ENCODE measurements around the gene STK31.
A peak's percentile ranks its signal among the peaks of the same experiment; 100 is the strongest.
"Not testable (repeated sequence)": the region's sequence is repeated elsewhere in the genome, so short reads cannot be mapped to it uniquely, and the experiment has no call there.

The STK31 gene, protein sequence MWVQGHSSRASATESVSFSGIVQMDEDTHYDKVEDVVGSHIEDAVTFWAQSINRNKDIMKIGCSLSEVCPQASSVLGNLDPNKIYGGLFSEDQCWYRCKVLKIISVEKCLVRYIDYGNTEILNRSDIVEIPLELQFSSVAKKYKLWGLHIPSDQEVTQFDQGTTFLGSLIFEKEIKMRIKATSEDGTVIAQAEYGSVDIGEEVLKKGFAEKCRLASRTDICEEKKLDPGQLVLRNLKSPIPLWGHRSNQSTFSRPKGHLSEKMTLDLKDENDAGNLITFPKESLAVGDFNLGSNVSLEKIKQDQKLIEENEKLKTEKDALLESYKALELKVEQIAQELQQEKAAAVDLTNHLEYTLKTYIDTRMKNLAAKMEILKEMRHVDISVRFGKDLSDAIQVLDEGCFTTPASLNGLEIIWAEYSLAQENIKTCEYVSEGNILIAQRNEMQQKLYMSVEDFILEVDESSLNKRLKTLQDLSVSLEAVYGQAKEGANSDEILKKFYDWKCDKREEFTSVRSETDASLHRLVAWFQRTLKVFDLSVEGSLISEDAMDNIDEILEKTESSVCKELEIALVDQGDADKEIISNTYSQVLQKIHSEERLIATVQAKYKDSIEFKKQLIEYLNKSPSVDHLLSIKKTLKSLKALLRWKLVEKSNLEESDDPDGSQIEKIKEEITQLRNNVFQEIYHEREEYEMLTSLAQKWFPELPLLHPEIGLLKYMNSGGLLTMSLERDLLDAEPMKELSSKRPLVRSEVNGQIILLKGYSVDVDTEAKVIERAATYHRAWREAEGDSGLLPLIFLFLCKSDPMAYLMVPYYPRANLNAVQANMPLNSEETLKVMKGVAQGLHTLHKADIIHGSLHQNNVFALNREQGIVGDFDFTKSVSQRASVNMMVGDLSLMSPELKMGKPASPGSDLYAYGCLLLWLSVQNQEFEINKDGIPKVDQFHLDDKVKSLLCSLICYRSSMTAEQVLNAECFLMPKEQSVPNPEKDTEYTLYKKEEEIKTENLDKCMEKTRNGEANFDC

DNA sequence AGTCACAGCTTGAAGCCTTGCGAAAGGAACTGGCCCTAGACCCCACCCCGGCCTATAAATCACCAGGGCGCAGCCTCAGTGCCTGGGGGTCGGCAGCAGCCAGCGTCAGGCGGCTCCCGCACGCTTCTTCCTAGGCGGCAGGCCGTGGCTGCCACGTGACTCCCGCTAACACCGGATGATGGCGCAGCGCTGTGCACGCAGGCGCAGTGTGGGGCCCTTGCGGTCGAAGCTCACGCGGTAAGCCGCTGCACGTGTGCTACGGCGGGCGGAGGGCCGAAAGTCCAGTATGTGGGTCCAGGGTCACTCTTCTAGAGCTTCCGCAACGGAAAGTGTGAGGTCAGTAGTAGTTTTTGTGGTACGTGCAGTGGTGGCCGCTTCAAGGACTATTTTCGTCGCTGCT lies at the start of gene STK31:
Gene STK31 (plus strand): TSS at position 220 of the 400 bp plus-strand sequence. CDS start 67 bp downstream, at position 287.
- no peak for DNase-seq

DNA sequence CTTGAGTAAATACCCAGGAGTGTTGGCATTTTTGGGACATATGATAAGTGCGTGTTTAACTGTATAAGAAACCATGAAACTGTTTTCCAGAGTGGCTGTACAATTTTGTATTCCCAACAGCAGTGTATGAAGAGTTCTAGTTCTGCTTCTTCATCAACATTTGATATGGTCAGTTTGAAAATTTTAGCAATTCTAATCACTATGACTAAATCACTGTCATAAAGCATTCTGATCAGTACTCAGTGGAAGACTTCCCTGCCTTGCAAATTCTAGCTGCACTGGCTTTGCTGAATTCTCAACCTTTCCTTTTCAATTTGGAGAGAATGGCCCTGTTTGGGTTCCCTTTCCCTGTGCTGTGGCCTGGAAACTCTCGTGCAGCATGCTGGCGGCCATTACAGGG lies 48.6 kb upstream of the STK31 start:
- DNase-seq, result no peak

DNA sequence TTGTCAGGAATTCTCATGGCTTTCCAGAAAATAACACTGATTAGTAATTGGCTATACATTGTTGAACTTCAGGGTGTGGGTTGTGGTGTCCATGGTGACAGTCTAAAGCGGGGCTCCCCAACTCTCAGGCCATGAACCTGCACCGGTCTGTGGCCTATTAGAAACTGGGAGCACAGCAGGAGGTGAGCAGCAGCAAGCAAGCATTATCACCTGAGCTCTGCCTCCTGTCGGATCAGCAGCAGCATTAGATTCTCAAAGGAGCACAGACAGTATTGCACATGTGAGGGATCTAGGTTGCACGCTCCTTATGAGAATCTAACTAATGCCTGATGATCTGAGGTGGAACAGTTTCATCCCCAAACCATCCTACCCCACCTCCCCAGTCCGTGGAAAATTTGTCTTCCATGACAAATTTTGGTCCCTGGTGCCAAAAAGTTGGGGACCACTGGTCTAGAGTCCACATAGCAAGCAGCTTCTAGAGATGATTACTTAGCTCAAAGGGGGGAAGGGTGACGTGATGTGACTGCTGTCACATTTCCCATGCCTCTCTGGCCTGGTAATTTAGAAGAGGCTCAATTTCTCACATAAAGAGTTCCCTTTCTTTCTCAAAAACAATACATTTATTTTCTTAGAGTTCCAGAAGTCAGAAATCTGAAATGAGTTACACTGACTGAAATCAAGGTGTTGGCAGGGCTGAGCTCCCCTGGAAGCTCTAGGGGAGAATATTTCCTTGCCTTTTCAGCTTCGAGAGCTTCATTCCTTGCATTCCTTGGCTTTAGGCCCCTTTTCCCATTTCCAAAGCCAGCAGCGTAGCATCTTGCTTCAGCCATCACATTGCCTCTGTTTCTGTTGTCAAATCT lies 47.7 kb upstream of the STK31 start:
- no peak for DNase-seq

DNA sequence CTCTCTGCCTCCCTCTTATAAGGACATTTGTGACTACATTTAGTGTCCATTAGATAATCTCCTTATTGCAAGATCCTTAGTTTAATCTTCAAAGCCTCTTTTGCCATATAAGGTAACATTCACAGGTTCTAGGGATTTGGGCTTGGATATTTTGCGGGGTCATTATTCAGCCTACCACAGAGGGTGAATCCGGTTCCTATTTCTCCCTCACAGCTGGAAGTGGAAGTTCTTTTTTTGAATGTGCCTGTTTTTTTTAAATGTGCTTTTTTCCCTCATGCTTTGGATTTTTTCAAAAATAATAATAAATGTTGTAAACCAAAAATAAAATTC lies 47.1 kb upstream of the STK31 start:
- no peak for DNase-seq

DNA sequence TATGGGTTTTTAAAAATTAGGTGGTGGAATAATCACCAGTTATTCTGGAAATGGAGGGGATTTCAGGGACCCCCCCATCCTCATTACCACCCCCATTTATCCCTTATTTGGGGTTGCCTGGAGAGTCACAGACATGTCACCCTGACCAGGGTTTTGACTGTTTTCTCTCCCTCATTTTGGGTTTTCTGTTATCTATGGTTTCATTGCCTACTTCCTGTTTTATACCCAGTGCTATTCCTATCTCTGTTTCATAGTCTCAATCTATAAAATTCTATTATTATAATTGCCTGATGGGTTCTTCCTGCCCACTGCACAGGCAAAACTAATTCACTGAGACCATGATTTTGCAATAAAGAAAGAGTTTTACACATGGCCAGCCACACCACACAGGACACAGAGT lies 45.9 kb upstream of the STK31 start:
- DNase-seq, result no peak

DNA sequence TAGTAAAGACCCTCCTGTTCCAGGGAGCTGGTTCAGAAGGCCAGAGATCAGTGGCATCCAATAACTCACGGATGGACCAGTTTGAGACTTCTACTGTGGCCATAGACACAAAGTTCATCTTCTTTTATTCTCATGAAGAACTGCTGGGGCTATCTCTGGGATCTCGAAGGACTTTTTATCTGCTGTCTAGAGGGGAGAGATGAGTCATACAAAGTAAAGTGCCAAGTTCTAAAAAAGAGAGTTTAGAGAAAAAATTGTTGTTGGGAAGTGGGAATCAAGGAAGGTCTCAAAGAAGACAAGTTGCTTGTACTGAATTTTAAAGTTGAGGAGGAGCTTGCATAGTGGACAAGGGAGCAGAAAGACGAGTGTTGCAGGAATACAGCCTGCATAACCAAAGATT lies 38.0 kb upstream of the STK31 start:
- DNase-seq, result no peak

DNA sequence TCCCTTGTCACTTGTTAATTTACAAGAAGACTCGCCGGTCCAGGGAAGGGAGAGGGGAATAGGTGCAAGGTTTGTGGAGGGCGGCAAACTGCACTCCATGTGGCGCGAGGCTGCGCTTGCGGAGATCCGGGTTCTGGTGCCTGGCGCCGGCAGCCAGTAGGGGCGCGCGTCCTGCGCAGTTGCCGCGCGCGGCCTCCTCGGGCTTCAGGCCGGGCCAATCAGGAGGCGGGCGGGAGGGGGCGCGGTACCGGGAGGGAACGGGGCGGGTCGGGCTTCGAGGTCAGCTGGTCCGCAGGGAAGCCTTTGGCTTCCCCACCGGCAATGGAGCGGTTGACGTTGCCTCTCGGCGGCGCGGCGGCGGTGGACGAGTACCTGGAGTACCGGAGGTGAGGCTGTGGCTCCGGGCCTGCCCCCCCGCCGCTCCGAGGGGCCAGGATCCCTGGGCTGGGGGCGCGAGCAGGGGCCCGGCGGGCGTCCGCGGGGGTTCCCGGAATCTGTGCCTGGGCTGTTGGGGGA lies 30.1 kb upstream of the STK31 start, which contains the start of gene FAM221A:
Gene FAM221A (plus strand): TSS at position 302 of the 516 bp plus-strand sequence. CDS start 20 bp downstream, at position 322.
- DNase-seq, result no peak

DNA sequence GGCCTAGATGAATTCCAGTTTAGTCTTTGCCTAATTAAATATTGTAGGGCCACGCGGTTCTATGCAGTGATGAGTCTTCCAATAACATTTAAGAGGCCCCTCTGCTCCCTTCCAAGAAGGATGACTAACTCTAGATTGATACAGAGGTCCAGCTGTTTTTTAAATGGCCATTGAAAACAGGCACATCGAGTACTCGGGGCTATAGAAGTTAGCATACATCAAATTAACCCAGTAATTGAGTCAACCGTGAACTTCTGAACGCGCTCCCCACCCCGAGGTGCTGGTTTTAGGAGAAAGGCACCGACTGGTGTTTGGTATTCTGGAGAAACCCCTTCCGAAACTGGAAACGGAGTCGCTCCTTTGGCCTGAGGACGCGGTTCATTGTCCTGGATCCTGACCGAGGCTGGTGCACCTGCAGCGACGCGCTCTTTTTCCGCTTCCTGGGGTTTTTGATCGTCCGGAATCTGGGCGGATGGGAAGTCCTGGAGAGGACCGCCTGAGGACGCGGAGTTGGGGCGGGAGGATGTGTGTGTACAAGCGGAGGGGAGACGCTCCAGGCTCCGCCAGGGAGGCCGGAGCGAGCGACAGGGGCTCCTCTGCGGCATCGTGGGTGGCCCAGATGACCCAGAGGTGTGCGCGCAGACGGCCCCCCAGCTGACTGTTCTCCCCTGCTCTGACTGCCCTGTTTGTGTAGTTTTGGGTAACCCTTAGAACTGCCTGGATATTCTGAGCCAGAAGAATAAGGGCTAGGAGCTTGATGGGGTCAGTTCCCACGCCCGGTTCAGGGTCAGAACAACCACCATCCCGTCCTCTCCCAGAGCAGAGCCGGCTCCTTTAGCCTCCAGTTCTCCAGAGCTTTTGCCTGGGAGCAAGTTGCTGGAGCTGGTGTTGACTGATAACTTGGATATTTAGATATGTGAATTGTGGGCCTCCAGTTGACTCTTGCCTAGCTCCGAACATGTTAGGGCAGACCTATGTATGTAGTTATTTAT lies 29.3 kb upstream of the STK31 start:
- no peak for DNase-seq

DNA sequence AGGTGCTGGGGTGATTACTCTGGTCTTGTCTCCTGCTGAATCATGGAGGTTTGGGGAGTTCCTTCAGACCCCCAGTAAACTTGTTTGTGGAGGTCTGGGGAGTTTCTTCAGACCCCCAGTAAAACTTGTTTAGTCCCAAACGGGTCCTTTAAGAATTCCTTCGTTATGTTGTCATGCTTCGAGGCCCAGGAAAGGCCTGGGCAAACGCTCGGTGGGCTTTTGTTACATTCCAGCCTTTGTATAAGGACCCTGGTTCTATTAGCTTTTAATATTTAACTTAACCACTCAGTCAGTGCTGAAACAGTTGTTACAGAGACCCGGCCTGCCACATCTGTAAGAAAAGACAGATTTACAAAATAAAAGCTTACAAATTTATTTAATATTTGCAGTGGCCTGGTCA lies 26.0 kb upstream of the STK31 start:
- DNase-seq, result not testable (repeated sequence)

DNA sequence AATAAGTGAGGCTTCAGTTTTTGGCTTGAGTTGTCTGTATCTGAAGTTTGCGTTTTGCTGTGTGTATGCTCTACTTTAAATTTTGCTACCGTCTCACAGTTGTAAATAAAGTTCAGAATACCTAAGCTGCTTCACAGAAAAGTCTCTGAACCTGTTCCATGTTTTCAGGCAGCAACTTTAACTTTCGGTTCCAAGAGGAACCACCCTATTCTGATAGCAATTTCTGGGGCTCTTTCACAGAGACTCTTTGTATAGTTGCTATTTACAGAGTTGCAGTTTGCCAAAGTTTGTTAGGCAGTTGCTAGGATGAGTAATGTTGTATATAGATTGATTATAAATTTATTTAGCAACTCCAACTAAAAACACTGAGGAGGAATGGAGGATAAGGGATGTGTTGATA lies 24.3 kb upstream of the STK31 start:
- no peak for DNase-seq

DNA sequence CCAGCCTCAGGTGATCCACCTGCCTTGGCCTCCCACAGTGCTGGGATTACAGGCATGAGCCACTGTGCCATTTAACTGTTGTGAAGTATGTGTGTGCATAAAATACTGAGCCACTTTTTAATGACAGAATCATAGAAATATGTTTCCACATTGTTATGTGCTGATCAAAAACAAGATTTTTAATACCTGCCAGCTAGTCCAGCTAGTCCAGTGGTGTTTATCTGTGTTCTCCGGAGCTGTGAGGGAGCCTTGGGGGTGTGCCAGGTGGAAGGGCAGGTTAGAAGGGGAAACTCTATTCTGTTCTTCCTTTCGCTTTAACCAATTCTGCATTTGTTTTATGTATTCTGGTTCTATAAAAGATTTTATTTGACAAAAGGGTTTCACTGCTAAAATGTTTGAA lies 23.0 kb upstream of the STK31 start:
- DNase-seq, result no peak

DNA sequence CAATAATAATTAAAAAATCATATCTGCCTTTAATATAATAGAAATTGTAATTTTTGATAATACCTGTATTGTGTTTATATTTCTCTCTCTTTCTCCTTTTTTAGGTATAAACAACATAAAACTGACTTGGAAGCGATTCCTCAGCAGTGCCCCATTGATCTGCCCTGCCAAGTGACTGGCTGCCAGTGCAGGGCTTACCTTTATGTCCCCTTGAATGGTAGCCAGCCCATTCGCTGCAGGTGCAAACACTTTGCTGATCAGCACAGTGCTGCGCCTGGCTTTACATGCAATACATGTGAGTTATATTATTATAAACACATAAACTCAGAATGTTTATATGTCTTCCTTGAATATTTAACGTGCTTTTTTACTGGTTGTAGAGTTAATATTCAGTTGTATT lies 20.9 kb upstream of the STK31 start:
- DNase-seq, result no peak

DNA sequence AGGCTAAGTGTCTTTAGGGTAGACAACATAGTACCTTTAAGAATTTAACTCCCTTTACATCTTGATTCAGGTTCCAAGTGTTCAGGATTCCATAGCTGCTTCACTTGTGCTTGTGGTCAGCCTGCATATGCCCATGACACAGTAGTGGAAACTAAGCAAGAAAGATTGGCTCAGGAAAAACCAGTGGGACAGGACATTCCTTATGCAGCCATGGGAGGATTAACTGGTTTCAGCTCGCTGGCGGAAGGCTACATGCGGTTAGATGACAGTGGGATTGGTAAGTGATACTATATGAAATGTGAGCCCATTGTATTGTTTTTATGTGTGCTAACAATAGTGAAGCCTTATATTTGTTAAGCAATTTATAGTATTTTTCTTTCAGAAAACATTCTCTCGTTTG lies 18.7 kb upstream of the STK31 start:
- DNase-seq, result no peak

DNA sequence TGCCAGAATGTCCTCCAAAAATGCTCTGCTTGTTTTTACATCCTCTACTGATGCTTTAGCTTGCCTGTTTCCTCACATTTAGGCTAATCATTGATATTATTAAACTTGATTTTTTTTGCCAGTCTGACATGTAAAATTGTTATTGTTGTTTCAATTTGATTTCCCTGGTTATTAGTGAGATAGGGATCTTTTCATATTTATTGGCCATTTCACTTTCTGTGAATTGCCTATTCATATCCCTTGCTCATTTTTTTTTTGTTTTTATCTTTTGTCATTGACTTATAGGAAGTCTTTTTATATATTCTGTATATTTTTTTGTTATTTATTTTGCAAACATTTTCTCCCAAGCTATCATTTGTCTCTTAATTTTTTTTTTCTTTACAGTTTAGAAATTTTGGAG lies 16.8 kb upstream of the STK31 start:
- no peak for DNase-seq

DNA sequence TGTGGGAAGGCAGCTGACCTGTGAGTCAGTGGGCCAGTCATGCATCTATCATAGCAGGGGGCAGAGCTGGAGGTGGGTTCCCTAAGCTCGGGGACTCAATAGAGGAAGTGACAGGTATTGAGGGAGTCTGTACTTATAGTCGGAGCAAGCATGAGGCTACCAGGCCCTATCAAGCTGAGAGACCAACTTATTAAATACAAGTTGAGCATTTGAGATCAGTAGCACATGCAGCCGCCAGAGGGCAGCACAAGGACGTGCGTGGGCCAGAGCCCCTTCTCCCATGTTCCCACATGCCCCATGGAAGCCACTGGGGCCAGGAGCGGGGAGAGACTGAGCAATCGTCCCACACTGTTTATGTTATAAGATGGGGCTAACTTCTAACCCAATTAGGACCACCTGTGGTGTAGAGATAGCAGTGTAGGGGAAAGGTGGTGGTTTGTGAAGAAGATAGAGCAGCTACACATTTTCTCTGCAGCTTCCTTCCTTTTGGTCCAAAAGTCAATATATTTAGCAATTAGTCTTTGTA lies 13.0 kb upstream of the STK31 start:
- DNase-seq, result peak; percentile 6

DNA sequence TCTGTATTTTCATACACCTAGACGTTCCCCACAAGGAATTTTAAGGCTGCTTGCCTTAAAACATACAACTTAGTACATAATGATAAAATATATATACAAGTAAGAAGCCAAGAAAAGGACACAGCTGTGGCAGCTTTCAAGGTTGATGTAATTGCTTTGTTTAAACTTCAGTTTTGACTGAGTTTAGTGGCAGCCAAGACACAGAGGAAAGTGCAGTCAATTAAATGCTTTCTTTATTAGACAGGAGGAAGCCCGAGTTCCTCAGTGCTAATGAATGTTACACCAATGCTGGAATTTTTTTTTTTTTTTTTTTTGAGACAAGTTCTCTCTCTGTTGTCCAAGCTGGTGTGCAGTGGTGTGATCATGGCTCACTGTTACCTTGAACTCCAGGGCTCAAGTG lies 11.2 kb upstream of the STK31 start:
- DNase-seq, result no peak

DNA sequence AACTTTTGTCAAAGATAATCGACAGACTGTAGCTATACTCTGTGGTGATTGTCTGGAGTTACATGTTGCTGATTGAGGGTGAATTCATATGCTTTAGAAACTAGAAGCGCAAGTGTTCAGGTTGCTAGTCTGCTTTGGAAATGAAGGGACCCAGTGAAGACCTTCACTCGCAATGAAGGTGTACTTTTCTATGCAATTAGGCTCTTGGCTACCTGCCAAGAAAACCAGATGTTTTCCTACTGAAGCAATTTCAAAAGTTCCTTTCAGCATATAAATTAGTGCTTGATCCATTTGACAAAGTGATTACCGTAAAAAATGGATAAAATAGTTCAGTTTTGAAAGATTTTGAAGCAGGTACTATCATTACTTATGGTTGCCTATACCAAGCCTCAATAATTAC lies 10.0 kb upstream of the STK31 start:
- DNase-seq, result no peak

DNA sequence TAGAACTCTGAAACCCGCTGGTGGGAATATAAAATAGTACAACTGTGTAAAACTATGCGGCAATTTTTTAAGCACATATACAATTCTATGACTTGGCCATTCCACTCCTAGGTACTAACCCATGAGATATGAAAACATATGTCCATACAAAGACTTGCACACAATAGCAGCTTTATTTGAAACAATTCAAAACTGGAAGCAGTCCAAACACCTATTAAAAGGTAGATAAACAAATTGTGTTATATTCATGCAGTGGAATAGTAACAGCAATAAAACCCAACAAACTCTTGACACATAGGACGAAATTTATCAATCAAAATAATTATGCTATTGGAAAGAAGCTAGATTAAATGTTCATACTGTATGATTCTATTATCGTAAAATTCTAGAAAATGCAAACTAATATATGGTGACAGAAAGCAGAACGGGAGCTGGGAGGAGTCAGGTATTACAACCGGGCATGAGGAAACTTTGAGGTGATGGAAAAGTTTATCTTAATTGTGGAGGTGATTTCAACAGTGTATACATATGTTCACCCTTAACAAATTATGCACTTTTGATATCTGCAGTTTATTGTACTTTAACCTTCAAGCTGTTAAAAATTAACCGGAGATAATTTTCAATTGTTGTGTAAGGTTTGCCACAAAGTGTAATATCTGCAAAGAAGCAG lies 803 bp upstream of the STK31 start:
- no peak for DNase-seq

DNA sequence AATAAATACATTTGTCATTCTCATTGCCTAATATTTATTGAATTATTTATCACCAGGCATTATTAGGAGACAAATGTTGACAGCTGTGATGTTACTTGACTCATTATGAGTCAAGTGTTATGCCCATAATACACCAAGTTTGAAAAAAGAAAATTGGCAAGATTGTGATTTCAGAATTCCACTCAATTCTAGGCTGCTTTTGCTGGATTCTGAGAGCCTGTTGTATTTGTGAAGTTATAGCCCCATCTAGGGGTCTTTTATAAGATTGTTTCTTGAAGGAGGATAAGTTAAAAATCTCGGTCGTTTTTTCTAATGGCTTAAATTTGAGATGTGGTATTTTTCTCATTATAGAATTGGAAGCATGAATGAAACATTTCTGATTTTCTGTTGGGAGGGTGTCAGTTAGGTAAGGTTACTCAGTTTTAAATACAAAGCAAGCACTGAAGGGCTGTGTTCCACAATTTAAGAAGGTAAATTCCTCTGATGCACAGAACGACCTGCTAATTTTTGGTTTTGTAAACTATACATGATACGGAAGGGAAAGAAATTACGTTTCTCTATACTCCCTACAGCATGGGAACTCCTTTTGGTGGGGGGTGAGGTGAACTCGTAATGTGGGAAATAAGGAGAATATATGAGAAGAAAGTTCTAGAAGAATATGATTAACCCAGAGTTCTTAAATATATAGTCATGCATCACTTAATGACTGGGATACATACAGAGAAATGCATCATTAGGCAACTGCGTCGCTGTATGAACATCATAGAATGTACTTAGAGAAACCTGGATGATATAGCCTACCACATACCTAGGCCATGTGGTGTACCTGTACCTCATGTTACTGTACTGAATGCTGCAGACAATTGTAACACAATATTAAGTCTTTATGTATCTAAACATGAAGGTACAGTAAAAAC lies 2.6 kb downstream of the STK31 start:
- DNase-seq, result no peak
